ENCODE data around the gene PLB1.

- TF ChIP-seq CTCF (IDR thresholded peaks at IDR 0.05; ENCODE audit: insufficient read depth, low read length) (no peak), POLR2AphosphoS5 (IDR thresholded peaks at IDR 0.05; ENCODE audit: low read depth) (no peak), REST (IDR thresholded peaks at IDR 0.05; ENCODE audit: insufficient replicate concordance, low read depth) (no peak), SPI1 (IDR thresholded peaks at IDR 0.05; ENCODE audit: borderline replicate concordance, low read depth) (no peak)
Observed at GRCh38 chr2:28662044-28662443, 166.2 kb downstream of the PLB1 start.
